ENCODE results near the gene PXT1. TPM values are rescaled to one million over a fixed set of nuclear protein-coding genes. Genes with fewer than 3 reads are reported as not detected.

Gene PXT1
- total RNA-seq, 1 donor from 2014 or later = not detected

Other genes starting within 250 kb of the PXT1 start
- gene BRPF3, start 246.1 kb downstream of the PXT1 start, total RNA-seq = 26.5 TPM
- gene PNPLA1, start 172.8 kb downstream of the PXT1 start, total RNA-seq = not detected
- not detected for gene BNIP5, start 106.0 kb downstream of the PXT1 start, total RNA-seq
- not detected for gene ETV7, start 55.2 kb downstream of the PXT1 start, total RNA-seq
- gene KCTD20, start 146 bp upstream of the PXT1 start, total RNA-seq = 71.5 TPM
- 10.5 TPM for gene STK38, start 104.6 kb upstream of the PXT1 start, total RNA-seq
- 94.7 TPM for gene SRSF3, start 151.5 kb upstream of the PXT1 start, total RNA-seq
- 353 TPM for gene CDKN1A, start 235.9 kb upstream of the PXT1 start, total RNA-seq